ENCODE results near the gene CLEC16A.

CLEC16A gene

DNA sequence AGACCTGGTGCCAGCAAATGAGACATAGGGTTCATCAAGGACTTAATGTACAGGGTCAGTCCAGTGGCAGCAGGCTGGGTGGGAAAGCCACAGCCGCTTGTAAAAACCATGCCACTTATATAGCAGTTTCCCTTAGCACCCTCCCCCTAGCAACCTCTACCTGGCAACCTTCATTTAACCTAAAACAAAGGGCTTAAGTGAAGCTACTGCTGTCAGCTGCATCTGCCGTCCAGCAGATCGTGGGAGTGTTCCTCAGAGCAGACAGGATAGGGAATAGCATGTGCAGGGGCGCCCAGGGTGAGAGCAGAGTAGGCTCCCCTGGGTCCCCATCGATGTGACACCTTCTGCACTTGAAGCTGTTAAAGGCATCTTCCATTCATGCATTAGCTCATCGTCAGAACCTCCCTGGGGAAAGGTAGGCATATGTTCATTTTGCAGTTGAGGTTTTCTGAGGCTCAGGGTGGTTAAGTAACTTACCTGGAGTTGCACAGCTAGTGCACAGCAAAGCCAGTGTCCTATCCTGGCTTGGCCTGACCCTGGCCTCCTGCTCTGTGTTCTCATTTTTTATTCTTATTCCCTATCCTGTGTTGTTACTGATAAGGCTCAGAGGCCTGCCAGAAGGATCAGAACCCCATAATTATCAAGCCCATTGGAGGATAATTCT lies 199.1 kb downstream of the CLEC16A start:
- DNase-seq = no peak
- H3K9ac ChIP-seq (ENCODE audit: low read depth, low read length) = no peak overlapping the region
- no peak overlapping the region for H2AFZ ChIP-seq (ENCODE audit: low read depth, low read length)
- H3K4me1 ChIP-seq (ENCODE audit: insufficient read depth, low read length) = peaks cover 24% of the 10 kb centered on the region
- no peaks in the 10 kb centered on the region for H4K20me1 ChIP-seq (ENCODE audit: insufficient read depth, low read length)
- no peak overlapping the region for H3K4me3 ChIP-seq (ENCODE audit: low read depth in 1 of 2, low read length in 2 of 2)
- TF ChIP-seq, protein P1, sequence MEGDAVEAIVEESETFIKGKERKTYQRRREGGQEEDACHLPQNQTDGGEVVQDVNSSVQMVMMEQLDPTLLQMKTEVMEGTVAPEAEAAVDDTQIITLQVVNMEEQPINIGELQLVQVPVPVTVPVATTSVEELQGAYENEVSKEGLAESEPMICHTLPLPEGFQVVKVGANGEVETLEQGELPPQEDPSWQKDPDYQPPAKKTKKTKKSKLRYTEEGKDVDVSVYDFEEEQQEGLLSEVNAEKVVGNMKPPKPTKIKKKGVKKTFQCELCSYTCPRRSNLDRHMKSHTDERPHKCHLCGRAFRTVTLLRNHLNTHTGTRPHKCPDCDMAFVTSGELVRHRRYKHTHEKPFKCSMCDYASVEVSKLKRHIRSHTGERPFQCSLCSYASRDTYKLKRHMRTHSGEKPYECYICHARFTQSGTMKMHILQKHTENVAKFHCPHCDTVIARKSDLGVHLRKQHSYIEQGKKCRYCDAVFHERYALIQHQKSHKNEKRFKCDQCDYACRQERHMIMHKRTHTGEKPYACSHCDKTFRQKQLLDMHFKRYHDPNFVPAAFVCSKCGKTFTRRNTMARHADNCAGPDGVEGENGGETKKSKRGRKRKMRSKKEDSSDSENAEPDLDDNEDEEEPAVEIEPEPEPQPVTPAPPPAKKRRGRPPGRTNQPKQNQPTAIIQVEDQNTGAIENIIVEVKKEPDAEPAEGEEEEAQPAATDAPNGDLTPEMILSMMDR (IDR thresholded peaks at IDR 0.05; ENCODE audit: borderline replicate concordance, extremely low read depth, low read length, poor library complexity, severe bottlenecking) = no peak
- TF ChIP-seq EZH2 (IDR thresholded peaks at IDR 0.05; ENCODE audit: borderline replicate concordance, low read depth, low read length, severe bottlenecking) = no peak
- H3K27me3 ChIP-seq (ENCODE audit: insufficient read depth, low read length, poor library complexity) = no peaks in the 10 kb centered on the region
- ATAC-seq (ENCODE audit: insufficient read depth, low read depth) = no peak
- H3K27ac ChIP-seq (ENCODE audit: low read length) = no peak overlapping the region
- no peak overlapping the region for H3K4me2 ChIP-seq (ENCODE audit: insufficient read depth, low read length)
- H3K9me3 ChIP-seq (ENCODE audit: insufficient read depth, low read length, severe bottlenecking) = no peaks in the 10 kb centered on the region
- H3K36me3 ChIP-seq (ENCODE audit: insufficient read depth, low read length) = peaks cover 5% of the 10 kb centered on the region; the same call in 1 of the 2 replicates
- no peaks in the 10 kb centered on the region for H3K79me2 ChIP-seq (ENCODE audit: insufficient read depth, low read length)

DNA sequence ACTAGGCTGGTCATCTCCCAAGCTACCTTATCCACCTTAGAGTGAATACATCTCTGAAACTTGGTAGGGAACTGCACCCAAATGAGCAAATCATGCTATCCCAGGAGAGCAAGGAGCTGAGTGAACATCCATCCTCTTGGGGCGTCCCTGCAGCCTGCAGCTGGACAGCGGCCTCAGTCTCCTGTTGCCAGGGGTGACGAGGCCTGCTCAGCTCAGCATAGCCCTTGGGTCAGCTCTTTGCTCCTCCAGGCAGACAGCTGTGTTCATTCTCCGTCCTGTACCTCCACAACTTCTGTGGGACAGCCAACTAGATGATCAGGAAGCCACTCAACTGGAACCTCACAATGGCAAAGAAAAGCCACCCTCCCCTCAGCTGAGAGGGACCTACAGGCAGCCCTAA lies 199.8 kb downstream of the CLEC16A start:
- Histone ChIP-seq H2AFZ (ENCODE audit: low read depth, low read length) (no peak overlapping the region), H3K4me2 (ENCODE audit: insufficient read depth, low read length) (no peak overlapping the region), H3K27me3 (ENCODE audit: insufficient read depth, low read length, poor library complexity) (no peaks in the 10 kb centered on the region), H3K9ac (ENCODE audit: low read depth, low read length) (no peak overlapping the region), H3K9me3 (ENCODE audit: insufficient read depth, low read length, severe bottlenecking) (no peaks in the 10 kb centered on the region), H4K20me1 (ENCODE audit: insufficient read depth, low read length) (no peaks in the 10 kb centered on the region), H3K4me3 (ENCODE audit: low read depth in 1 of 2, low read length in 2 of 2) (no peak overlapping the region), H3K27ac (ENCODE audit: low read length) (no peak overlapping the region), H3K4me1 (ENCODE audit: insufficient read depth, low read length) (peaks cover 18% of the 10 kb centered on the region), H3K79me2 (ENCODE audit: insufficient read depth, low read length) (no peaks in the 10 kb centered on the region), H3K36me3 (ENCODE audit: insufficient read depth, low read length) (peaks cover 5% of the 10 kb centered on the region; the same call in 1 of the 2 replicates)
- no peak for ATAC-seq (ENCODE audit: insufficient read depth, low read depth)
- DNase-seq = no peak
- TF ChIP-seq, protein P1 (IDR thresholded peaks at IDR 0.05; ENCODE audit: borderline replicate concordance, extremely low read depth, low read length, poor library complexity, severe bottlenecking) = no peak
- no peak for TF ChIP-seq EZH2 (IDR thresholded peaks at IDR 0.05; ENCODE audit: borderline replicate concordance, low read depth, low read length, severe bottlenecking)

DNA sequence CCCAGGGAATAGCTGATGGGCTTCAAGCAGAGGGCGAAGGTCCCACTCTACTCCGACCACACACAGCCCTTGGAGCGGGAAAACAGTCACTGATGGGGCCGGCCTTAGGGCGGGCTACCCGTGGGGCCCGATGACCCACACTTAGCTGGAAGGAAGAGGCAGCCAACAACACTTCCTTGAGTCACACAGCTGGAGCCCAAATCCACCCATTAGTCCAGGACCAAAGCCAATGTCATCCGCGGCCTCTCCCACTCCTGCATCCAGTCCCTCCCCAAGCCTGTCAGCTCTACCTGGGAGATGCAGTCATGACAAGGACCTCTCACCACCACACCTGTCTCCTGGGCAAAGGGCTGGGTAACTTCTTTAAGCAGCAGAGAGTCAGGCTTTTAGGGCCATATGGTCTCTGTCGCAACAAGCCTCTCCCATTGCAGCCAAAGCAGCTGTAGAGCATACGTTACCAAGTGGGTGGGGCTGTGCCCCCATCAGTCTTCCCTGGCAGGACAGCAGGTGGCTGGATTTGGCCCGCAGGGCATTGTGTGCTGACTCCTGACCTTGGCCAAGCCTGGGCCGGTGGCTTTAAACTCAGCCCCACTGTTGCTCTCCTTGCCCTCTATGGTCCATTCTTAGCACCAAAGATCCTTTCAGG lies 200.9 kb downstream of the CLEC16A start:
- no peak for TF ChIP-seq EZH2 (IDR thresholded peaks at IDR 0.05; ENCODE audit: borderline replicate concordance, low read depth, low read length, severe bottlenecking)
- TF ChIP-seq, protein P1 (IDR thresholded peaks at IDR 0.05; ENCODE audit: borderline replicate concordance, extremely low read depth, low read length, poor library complexity, severe bottlenecking) = no peak
- ATAC-seq (ENCODE audit: insufficient read depth, low read depth) (no peak), DNase-seq (no peak)
- Histone ChIP-seq H3K9me3 (ENCODE audit: insufficient read depth, low read length, severe bottlenecking) (no peaks in the 10 kb centered on the region), H3K4me2 (ENCODE audit: insufficient read depth, low read length) (no peak overlapping the region), H3K4me1 (ENCODE audit: insufficient read depth, low read length) (peaks cover 6% of the 10 kb centered on the region), H3K4me3 (ENCODE audit: low read depth in 1 of 2, low read length in 2 of 2) (no peak overlapping the region), H3K27me3 (ENCODE audit: insufficient read depth, low read length, poor library complexity) (no peaks in the 10 kb centered on the region), H4K20me1 (ENCODE audit: insufficient read depth, low read length) (no peaks in the 10 kb centered on the region), H3K27ac (ENCODE audit: low read length) (peak overlapping the region; percentile 35; the same call in 1 of the 2 replicates), H3K36me3 (ENCODE audit: insufficient read depth, low read length) (peaks cover 10% of the 10 kb centered on the region), H3K79me2 (ENCODE audit: insufficient read depth, low read length) (no peaks in the 10 kb centered on the region), H2AFZ (ENCODE audit: low read depth, low read length) (no peak overlapping the region), H3K9ac (ENCODE audit: low read depth, low read length) (no peak overlapping the region)
